Measurements from ENCODE around the gene PPIP5K2. TPM values are rescaled to one million over a fixed set of nuclear protein-coding genes. Genes with fewer than 3 reads are reported as not detected.

Gene PPIP5K2
- total and polyA plus RNA-seq, 7 donors: 4.5 to 11.0 (median 7.4) TPM

- Histone ChIP-seq H3K27me3 (ENCODE audit: insufficient read depth in 3 of 3, low read length in 2 of 3) (no peaks in the 10 kb centered on the region), H3K4me1 (no peaks in the 10 kb centered on the region), H3K27ac (no peak overlapping the region), H3K4me3 (no peak overlapping the region), H3K36me3 (ENCODE audit: insufficient read depth in 1 of 2, low read depth in 1 of 2) (no peaks in the 10 kb centered on the region), H3K9me3 (no peaks in the 10 kb centered on the region)
- no peak for DNase-seq
- intact Hi-C loops (cut with DNase I): no loop called here
- WGBS, 3 donors: 87 to 88% (median 88%) methylated on average over 5 of the region's 5 CpGs
- no peak for ATAC-seq
- TF ChIP-seq CTCF (IDR thresholded peaks at IDR 0.05): no peak
These were observed 104.8 kb downstream of the PPIP5K2 start for GRCh38 chr5:103224894-103225246.

GRCh38 chr5:103228061-103228460, 108.0 kb downstream of the PPIP5K2 start:
- no peak for DNase-seq
- Histone ChIP-seq H3K4me1 (no peaks in the 10 kb centered on the region), H3K36me3 (ENCODE audit: insufficient read depth in 1 of 2, low read depth in 1 of 2) (no peaks in the 10 kb centered on the region), H3K27me3 (ENCODE audit: insufficient read depth in 3 of 3, low read length in 2 of 3) (no peaks in the 10 kb centered on the region), H3K27ac (no peak overlapping the region), H3K9me3 (no peaks in the 10 kb centered on the region), H3K4me3 (no peak overlapping the region)
- ATAC-seq: no peak
- intact Hi-C loops (cut with DNase I): no loop called here
- no peak for TF ChIP-seq CTCF (IDR thresholded peaks at IDR 0.05)
- 86 to 92% (median 88%) methylated on average over 5 of the region's 5 CpGs for WGBS, 3 donors

- ATAC-seq: no peak
- Histone ChIP-seq H3K4me3 (no peak overlapping the region), H3K4me1 (no peaks in the 10 kb centered on the region), H3K27me3 (ENCODE audit: insufficient read depth in 3 of 3, low read length in 2 of 3) (no peaks in the 10 kb centered on the region), H3K36me3 (ENCODE audit: insufficient read depth in 1 of 2, low read depth in 1 of 2) (no peaks in the 10 kb centered on the region), H3K9me3 (no peaks in the 10 kb centered on the region), H3K27ac (no peak overlapping the region)
- intact Hi-C loops (cut with DNase I): no loop called here
- no peak for TF ChIP-seq CTCF (IDR thresholded peaks at IDR 0.05)
- WGBS, 3 donors: 71 to 84% (median 78%) methylated on average over 1 of the region's 1 CpG
- DNase-seq: no peak
These were observed 108.5 kb downstream of the PPIP5K2 start for GRCh38 chr5:103228588-103228987.

GRCh38 chr5:103232393-103232999, 112.4 kb downstream of the PPIP5K2 start:
- ATAC-seq (peak in 3 of 4 donors; percentile 53 to 75 (median 72)), DNase-seq (no peak)
- Histone ChIP-seq H3K4me3 (no peak overlapping the region), H3K36me3 (ENCODE audit: insufficient read depth in 1 of 2, low read depth in 1 of 2) (no peaks in the 10 kb centered on the region), H3K9me3 (no peaks in the 10 kb centered on the region), H3K27ac (no peak overlapping the region), H3K4me1 (no peaks in the 10 kb centered on the region), H3K27me3 (ENCODE audit: insufficient read depth in 3 of 3, low read length in 2 of 3) (no peaks in the 10 kb centered on the region)
- 80 to 82% (median 80%) methylated on average over 7 of the region's 7 CpGs for WGBS, 3 donors
- intact Hi-C loops (cut with DNase I): loop anchor here (1.0 to 5.0 kb wide), 2 partner anchors 243 to 245 kb away; no protein-coding TSS in a partner anchor
- peak; percentile 79 for TF ChIP-seq CTCF (IDR thresholded peaks at IDR 0.05)

Measured in psoas muscle (tissue), 8 donors.